Measurements from ENCODE around the gene ABCA4. TPM values are rescaled to one million over a fixed set of nuclear protein-coding genes. Genes with fewer than 3 reads are reported as not detected.
"Not testable (repeated sequence)": the region's sequence is repeated elsewhere in the genome, so short reads cannot be mapped to it uniquely, and the experiment has no call there.

The ABCA4 gene
- total RNA-seq, 2 donors from 2014 or later, result not detected

- ATAC-seq; DNase-seq (ENCODE audit: low spot score in 2 of 2); H3K27ac Mint-ChIP-seq: not testable (repeated sequence)
- Mint-ChIP-seq H3K9me3 (peaks cover 10 to 12% of the 10 kb centered on the region in 2 donors), H3K36me3 (peaks cover 9 to 16% of the 10 kb centered on the region in 2 donors)
Observed at GRCh38 chr1:93947002-93947686, 173.8 kb downstream of the ABCA4 start.

Other genes with a start within 250 kb of the ABCA4 start
- 10 to 100 TPM; 64.9 to 67.0 TPM for gene DNTTIP2, start 241.9 kb downstream of the ABCA4 start, total RNA-seq
- 10 to 100 TPM; 16.9 to 17.6 TPM for gene GCLM, start 211.7 kb downstream of the ABCA4 start, total RNA-seq
- gene ARHGAP29, start 116.4 kb upstream of the ABCA4 start, total RNA-seq, result under 1 TPM in 1 of 2 donors, not detected in 1; 0.16 TPM